Activated CD8-positive, alpha-beta memory T cell treated with anti-CD3 and anti-CD28 coated beads for 4 hours (primary cell): ENCODE measurements around the gene ACOD1.
"Not testable (repeated sequence)": the region's sequence is repeated elsewhere in the genome, so short reads cannot be mapped to it uniquely, and the experiment has no call there.

Source experiments
- DNase-seq, 2 donors: peaks; one replicate each; pipeline ENCODE4 v3.0.0-alpha.2; 2020; ENCODE audit warnings: low read depth in 2 of 2

Gene ACOD1

DNA sequence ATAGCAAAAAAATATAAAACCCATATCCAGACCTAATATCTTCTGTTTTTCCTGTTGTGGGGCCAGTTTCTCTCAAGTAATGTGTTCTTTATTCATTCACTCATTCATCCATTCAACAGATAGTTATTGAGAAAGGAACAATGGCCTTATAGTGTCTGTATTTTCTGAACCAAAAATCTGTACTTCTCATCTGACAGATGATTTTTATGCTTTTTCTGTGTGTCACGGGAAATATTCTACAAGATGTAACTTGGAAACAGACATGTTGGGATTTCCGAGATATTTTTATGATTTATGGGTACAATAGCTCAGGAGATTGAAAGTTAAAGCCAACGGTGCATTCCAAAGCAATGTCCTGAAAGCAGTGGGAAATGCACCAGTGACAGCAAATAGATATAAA is 5.7 kb downstream of the ACOD1 start:
- DNase-seq: no peak

DNA sequence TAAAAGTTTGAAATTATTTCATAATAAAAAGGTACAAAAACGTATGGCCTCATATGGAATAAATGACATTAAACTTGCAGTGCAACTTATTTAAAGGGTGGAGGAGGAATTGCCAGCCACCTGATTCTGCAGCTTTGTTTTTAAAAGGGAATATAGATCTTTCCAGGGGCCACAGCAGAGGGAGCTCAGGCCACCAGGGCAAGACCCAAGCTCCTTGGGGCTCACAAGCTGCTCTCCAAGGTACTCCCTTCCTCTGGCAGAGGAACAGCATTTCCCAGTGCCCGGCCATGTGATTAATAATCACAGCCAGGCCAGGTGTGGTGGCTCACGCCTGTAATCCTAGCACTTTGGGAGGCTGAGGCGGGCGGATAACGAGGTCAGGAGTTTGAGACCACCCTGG is 6.2 kb downstream of the ACOD1 start:
- DNase-seq: no peak

DNA sequence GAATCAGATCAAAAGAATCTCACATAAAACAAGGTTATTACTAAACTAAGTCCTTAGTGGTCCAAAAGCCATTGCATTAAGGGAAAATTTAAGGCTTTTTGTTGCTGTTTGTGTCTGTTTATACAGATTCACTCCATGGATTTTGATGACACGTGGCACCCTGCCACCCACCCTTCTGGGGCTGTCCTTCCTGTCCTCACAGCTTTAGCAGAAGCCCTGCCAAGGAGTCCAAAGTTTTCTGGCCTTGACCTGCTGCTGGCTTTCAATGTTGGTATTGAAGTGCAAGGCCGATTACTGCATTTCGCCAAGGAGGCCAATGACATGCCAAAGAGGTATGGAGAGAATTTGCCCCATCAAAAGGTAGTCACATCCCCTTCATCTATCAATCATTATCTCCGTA is 6.9 kb downstream of the ACOD1 start:
- no peak for DNase-seq

DNA sequence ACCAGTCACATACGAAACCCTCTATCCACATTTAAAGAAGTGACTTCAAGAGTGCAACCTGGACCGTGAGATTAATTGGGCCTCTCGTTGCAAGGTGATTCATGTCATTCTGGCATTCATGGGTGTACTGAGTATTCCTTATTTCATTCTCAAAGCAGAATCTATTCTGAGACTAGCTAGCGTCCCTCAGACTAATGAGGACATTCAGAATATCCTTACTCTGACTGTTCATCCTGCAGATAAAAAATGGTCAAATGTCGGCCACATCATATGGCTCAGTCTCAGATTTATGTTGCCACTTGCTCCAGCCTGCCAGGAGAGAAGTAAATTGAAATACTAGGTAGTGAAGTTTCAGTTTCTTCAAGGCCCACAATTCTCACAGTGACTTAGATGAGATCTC is 7.3 kb downstream of the ACOD1 start:
- DNase-seq: no peak

DNA sequence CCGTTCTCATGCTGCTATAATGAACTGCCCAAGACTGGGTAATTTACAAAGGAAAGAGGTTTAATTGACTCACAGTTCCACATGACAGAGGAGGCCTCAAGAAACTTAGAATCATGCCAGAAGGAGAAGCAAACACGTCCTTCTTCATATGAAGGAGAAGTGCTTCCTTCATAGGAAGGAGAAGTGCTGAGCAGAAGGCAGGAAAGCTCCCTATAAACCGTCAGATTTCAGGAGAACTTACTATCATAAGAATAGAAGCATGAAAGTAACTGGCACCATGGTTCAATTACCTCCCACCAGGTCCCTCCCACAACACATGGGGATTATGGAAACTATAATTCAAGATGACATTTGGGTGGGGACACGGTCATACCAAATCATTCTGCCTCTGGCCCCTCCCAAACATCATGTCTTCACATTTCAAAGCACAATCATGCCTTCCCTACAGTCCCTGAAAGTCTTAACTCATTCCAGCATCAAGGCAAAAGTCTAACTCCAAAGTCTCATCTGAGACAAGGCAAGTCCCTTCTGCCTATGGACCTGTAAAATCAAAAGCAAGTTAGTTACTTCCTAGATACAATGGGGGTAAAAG is 10.6 kb downstream of the ACOD1 start:
- no peak for DNase-seq

DNA sequence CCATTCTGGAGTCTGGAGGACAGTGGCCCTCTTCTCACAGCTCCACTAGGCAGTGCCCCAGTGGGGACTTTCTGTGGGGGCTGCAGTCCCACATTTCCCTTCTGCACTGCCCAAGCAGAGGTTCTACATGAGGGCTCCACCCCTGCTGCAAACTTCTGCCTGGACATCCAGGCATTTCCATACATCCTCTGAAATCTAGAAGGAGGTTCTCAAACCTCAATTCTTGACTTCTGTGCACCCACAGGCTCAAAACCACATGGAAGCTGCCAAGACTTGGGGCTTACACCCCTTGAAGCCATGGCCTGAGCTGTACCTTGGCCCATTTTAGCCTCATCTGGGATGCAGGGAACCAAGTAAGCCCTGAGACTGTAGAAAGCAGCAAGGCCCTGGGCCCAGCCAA is 11.4 kb downstream of the ACOD1 start:
- not testable (repeated sequence) for DNase-seq

DNA sequence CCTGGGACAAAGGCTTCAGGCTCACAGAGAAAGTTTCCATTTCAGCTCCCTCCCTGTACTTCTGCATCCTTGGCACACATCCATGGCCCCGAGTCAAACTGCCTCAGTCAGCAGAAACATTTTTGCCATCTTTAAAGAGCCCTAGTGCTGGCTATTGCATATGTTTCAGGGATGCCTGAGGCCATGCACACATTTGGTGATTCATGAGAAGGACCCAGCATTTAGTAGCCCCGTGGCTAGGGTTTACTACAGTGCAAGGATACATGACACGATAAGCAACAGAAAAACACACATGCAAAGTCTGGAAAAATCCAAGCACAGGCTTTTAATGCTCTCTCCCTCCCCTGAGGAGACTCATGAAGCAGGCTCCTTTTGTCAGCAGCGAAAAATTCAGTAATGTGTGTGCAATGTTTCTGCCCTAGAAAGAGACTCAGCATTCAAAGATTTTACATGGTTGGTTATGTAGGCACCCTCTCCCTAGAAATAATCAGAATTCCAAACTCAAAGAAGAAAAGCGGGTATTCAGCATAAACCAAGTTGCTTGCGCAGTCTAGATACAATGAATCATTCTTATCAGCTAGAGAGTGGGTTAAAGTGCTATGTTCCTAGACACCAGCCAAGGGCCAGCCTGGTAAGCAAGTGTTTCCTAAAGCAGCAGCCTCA is 17.6 kb downstream of the ACOD1 start:
- DNase-seq: no peak

DNA sequence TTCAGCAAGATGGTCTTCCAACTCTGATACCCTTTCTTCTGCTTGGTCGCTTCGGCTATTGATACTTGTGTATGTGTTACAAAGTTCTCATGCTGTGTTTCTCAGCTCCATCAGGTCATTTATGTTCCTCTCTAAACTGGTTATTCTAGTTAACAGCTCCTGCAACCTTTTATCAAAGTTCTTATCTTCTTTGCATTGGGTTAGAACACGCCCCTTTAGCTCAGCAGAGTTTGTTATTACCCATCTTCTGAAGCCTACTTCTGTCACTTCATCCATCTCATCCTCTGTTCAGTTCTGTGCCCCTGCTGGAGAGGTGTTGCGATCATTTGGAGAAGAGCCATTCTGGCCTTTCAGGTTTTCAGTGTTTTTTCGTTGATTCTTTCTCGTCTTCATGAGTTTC is 18.7 kb downstream of the ACOD1 start:
- no peak for DNase-seq

DNA sequence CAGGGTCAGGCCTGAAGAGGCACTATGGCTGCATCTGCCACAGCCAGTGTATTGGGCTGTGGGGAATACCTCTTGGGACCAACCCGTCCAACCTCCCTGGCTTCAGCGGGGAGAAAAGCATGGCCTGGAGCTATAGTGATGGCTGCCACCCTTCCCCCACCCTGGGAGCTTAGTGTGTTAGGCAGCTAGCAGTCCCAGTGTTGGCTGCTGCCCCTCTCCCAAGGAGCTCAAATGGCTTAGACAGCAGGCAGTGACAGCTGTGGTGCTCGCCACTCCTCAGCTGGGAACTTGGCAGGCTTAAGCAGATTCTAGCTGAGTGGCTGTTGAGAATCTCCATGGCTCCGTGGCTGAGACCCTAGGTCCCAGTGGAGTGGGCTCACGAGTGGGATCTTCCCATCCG is 19.7 kb downstream of the ACOD1 start:
- no peak for DNase-seq

DNA sequence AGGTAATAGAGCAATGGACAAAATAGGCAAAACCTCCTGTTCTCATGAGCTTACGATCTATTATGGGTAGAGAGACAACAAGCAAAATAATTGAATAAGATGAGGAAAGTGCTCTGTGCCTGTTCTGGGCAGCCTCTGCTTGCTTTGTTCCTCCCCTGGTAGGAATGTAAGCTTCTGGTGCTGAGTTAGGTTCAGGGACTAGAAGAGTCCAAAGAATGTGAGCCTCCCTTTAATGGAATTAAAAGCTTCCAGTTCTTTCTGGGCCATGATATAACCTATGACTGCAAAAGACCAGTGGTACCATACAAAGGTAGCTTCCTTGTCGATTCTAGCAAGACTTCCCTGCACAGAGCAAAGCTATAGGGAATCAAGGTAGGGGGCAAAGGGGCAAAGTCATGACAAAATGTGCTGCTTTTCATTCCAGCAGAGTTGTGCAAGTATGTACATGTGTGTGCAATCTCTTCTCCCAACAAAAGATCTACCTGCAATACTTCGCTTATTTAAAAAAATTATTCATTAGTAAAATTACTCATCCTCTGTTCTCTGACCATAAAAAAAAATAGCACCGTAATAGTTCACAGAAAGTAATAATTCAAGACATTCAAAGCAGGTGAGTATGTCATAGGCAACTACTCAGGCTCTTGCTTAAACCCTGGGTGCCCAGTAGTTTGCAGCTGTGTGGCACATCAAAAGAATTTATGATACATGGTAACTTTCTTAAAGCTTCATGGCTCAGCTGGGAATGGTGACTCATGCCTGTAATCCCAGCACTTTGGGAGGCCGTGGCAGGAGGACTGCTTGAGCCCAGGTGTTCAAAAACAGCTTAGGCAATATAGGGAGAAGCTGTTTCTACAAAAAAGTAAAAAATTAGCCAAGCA is 21.4 kb downstream of the ACOD1 start:
- DNase-seq: no peak

DNA sequence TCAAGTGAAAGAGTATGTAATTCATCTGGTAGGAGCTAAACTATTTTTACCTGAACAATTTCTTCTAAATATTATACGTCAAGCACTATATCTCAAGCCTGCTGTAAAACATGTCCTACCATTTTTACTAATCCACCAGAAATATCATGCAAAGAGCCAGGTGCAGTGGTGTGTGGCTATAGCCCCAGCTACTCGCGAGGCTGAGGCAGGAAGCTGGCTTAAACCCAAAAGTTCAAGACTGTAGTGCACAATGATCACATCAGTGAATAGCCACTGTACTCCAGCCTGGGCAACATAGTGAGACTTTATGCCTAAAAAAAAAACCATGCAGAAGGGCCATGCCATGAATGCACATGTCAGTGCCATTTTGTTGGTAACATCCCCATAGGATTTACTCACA is 22.9 kb downstream of the ACOD1 start:
- no peak for DNase-seq

DNA sequence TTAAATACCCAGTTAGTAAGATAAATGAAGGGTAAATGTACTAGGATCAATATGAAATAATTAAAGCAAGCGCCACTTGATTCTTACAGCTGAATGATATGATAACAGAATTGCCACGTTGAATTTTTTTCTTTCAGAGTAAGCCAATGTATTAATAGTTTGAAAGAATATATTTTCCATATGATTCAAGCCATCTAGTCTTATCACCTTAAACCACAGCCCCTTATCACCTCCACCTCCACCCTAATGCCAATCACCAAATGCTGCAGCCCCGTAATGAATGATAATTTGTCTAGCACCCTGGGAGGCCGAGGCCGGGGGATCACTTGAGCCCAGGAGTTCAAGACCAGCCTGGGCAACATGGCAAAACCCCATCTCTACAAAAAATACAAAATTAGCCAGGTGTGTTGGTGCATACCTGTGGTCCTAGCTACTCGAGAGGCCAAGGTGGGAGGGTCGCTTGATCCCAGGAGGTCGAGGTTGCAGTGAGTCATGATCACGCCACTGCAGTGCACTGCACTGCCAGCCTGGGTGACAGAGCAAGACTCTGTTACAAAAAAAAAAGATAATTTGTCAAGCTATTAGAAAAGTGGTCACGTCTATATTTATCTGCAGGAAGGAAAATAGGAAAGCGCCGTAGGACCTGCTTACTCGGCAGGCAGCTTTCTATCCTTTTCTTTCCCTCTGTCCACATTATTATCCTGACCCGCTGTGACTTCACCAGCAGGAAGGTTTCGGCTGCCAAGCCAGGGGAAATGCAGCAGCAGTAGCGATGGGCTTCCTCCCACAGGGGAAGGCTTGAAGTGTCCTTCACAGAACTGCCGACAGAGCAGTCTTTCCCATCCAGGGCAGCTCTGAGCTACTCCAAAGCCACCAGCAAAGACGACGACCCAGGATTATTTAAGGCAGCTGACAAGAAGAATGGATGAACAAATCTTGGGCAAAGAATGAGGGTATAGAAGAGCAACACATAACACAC is 23.8 kb downstream of the ACOD1 start:
- DNase-seq: no peak

DNA sequence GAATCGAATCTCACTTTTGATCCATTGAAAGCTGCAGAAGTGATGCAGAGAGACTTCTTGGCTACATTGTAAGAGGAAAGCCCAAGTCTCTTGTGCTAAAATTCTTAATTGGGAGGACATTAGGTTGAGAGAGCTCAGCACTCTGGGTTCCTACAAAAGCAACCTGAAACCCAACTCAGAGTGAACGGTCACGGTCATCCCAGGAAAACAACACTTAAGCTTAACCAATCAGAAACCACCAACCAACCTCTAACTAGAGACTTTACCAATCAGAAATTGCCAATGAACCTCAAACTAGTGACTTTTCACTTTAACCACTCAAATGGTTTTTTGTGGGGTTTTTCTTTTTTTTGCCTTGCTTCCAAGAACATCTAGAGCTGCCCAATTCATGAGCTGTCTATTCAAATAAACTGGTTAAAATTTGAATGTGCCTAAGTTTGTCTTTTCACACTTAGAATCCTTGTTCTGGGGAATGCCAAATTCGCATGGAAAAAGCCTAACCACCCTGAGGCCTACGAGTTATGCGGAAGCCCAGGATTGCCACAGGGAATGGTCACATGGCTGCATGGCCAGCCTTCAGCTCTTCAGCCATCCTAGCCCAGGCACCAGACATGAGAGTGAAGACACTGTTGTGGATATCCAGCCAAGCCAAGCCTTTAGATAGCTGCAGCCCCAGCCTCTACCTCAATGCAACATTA is 25.8 kb downstream of the ACOD1 start:
- no peak for DNase-seq

DNA sequence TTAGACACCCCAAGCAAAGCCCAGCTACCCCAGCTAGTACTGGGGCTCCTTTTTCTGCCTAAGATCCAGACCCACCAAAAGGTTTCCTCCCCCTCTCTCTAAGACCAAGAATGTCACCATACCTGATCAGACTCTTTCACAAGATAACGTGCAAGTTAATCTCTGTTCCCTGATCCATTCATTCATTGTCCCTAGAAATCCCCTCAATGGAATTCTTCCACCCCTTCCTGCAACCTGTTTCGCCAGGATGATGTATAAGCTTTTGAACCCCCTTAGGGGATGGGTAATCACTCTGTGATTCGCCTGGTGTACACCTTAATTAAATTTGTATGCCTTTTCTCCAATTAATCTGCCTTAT is 26.3 kb downstream of the ACOD1 start:
- DNase-seq: no peak

DNA sequence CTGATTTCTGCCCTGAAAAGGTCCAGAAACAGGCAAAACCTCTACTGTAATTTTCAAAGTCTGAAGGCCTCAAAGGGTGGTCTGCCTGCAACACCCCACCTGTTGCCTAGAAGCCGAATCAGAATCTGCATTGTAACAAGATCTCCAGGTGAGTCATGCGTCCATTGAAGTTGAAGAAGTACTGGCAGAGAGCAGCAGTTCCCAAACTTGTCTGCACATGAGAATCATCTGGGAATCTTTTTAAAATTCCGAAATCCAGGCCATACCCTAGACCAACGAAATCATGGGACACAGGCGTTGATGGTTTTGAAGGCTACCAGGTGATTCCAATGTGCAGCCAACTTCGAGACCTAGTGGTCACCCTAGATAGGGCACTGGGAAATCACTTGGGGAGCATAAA is 27.6 kb downstream of the ACOD1 start:
- no peak for DNase-seq

DNA sequence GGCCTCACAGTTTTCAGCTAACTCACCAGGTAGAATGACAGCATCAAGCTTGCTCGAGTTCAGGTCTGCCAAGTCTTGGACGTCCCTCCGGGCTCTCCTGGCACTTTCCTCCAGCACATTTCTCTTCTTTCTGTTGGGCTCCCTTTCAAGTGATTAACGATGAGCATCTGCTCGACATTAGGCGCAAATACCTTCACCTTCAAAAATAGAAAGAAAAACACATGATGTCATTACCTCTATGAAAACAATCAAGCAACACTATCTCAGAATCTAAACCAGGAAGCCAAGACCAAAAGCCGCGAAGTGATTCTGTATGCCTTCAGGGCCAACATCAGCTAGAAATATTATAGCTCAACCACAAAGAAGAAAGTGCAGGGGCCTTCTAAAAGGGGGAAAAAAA is 28.2 kb downstream of the ACOD1 start:
- DNase-seq: no peak

DNA sequence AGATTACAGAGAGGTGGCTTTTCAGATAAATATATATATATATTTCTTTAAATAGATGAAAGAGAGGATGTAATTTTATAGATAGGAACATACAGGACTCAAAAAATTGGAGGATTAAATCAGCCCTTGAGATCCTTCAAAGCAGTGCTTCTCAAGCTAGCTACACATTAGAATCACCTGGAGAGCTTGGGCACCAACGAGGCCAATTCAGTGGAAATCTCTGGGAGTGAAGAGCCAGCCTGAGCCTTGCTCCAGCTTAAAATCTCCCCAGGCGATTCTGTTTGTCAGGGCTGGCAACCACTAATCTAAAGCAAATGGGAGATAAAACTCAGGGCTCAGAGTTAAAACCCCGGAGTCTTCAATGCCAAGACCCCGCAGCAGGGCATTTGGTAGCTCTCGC is 28.6 kb downstream of the ACOD1 start:
- DNase-seq: no peak

DNA sequence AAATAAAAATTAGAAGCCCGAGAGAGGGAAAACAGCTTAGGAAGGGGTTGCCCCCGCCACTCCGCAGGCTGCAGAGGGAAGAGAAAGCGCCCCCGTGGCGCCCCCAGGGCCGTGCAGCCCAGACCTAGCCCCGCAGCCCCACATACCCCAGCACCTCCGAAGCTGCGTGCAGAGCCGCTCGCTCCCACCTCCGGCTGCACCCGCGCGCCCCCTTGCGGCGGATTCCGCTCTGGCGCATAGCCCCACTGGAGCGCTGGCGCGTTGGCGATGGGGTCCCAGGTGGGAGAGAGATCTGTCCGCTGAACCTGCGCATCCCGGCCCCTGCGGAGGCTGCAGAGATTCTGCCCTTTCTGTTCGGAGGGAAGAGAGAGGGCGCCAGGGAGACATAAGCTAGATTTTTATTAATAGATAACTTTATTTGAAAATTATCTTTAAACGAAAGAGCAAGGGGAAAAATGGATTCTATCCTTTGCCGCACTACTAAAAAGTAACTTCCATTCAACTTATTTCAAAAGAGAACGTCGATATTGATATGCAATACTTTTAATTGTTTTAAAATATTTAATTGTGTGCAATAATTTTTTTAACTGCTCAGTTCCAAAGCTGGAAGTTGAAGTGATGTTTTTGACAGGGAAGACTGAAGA is 31.9 kb downstream of the ACOD1 start:
- peak; percentile 58 to 68 for DNase-seq

DNA sequence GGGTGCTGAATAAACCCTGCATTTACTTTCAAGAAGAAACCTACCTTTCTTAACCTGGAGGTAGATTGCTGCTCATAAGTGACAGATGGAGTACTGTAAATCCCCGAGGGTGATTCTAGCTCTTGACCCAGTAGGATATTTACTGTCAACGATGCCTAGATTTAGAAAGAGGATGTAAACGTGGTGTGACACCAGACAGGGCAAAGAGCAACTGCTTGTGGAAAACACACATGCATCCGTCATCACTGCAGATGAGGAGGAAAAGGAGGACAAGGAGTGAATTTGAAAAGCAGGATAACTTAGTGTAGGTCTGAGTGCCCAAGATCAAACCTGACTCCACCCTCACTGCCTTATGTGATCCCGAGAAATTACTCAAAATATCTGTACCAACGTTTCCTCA is 33.8 kb downstream of the ACOD1 start:
- DNase-seq: no peak

DNA sequence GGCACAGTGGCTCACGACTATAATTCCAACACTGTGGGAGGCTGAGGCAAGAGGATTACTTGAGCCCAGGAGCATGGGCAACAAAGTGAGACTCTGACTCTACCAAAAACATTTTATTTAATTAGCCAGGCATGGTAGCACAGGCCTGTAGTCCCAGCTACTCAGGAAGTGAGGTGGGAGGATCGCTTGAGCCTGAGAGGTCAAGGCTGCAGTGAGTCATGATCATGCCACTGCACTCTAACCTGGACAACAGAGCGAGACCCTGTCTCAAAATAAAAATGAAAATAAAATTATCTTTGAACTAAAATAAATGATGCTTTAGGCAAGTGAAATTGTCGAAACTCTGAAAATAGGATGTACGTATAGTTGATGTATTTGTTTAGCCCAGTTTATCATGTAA is 35.4 kb downstream of the ACOD1 start:
- no peak for DNase-seq

DNA sequence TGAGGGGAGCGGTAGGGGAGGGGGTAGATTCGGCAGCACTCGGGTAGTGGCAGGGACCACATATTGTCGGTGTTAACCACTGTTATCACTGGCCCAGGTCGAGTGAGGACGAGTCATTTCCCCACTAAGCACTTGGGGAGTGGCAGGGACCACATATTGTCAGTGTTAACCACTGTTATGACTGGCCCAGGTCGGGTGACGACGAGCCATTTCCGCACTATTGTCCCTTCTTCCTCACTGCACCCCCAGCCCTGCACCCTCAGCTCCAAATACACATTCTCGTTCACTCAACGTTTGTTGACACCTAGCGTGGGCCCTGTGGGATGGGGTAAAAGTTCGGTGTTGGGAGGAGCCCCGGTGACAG is 43.1 kb downstream of the ACOD1 start:
- peak; percentile 56 to 64 for DNase-seq
